Fibroblast of peridontal ligament (primary cell): ENCODE data around the gene NALCN.

Experiments
- DNase-seq: peaks from one replicate; pipeline ENCODE4 v3.0.0-alpha.2; 2010; ENCODE audit errors: extremely low read depth

The NALCN gene

DNA sequence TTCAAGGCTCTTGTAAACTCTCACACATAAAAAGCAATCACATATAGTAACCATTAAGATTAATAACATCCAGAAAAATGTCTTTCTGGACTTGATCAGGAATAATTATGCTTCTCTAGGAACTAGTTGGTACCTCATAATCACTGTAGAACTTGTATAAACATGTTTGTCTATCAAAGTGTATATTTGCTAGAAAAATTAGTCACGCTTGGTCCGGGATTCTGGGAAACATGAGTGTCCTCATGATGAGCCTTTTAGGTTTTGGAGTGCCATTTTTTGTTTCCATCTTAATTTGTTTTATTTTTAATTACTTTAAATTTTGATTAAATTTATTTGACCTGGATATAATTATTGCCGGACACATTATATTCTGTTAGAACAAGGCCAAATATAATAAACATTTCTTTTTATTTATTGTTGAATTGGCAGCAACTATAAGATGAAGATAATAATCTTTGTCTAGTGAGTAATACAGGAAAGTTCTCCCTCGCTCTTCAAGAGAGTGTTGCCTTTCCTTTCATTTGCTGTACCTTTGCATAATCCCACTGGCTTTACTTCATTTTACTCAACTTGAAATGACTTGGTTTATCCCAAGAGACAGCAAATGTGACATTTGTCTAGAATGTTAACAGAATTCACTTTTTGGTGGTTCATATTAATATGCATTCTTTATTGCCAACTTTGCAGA lies 207.0 kb downstream of the NALCN start:
- DNase-seq = no peak

DNA sequence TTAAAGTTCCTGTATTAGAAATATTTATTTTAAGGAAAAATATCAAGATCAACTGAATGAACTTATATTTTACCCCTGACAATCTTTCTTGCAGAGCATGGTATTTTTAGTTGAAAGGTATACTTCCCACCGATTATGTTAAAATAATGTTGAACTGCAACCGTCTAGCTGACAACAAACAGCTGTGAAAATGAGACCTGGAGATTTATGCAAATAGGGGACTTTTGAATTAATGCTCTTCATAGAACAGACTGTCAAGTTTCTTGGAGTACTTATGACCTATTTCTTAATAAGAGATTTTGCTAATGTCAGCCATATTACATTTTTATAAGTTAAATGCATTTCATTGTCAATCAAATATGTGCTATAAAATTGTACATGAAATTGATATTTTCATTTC lies 210.9 kb downstream of the NALCN start:
- no peak for DNase-seq

DNA sequence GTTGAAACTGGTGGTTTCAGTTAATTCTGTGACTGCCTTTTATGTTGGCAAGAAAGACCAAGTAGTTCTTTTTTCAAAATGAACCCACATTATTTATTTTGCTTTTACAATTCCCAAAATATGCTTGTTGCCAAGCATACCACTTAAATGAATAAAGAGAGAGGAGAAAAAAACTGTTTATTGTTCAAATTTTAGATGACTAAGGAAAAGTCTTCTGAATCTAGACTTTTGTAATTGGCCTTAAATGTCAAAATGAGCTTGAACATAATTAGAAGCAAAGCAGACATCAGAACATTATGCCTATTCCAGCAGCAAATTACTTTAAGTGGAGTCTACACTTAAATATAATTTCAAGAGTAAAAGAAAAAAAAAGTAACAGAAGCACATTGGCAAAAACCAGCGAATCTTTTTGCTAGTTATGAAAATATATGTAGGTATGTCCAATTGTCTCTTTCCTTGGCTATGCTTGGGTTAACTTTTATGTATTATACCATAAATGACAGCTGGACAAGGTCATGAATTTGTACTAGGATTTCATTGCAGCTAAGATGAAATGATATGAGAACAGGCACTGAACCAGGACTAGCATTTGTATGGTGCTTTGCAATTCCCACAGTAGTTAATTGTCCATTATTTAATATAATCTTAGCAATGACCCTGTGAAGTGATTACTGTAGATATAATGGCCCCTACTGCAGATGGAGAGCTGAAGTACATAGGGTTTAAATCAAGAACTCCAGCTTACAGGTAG lies 211.9 kb downstream of the NALCN start:
- DNase-seq = peak; percentile 85

DNA sequence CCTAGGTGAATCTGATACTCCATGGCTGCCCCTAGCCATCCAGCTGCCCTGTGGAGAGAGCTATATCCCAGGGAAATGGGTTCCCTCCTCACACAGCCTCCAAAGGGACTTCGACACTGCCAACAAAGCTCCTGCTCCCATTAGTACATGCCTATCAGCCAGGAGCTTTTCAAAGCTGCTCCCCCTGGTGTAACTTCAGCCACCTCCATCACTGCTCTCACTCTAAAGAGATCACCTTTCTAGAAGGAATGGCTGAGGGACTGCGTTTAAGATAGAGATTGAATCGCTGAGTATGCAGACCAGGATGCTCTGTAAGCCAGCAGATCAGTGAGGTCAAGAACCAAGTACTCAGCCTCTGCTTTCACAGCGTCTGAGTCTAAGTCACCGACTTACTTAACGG lies 213.7 kb downstream of the NALCN start:
- no peak for DNase-seq

DNA sequence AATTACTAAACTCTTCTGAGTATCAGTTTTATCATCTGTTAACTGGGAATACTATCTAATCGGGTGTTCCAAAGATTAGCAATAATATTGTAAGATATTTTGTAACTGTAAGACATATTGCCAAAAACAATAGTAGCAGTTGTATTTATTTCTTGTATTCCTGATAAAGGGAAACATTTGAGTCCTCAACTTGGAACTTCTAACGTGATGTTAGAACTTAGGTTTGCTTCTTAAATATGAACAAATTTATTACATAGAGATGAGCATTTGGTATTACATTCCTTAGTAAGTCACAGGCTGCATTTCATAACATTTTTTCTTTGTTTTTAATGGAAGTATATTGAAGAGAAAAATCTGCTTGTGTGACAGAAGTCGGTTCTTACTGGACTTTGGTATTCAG lies 225.3 kb downstream of the NALCN start:
- no peak for DNase-seq

DNA sequence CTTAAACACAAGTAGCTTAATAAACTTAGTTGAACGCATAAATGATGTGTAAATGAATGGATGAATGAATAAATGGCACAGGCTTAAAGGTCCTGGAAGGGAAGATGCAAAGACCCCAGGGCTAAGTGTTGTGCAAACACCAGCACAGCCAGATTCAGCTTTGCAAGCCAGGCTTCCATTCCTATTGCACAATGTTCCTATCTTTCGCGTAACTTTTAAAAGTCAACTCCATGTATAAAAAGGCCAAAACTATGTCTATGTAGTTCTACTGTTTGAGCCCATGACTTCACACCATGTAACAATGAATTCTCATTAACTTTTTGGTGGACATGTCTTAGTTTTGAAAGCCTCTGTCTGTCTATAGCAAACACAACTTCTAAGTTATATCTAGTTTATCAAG lies 226.0 kb downstream of the NALCN start:
- no peak for DNase-seq

DNA sequence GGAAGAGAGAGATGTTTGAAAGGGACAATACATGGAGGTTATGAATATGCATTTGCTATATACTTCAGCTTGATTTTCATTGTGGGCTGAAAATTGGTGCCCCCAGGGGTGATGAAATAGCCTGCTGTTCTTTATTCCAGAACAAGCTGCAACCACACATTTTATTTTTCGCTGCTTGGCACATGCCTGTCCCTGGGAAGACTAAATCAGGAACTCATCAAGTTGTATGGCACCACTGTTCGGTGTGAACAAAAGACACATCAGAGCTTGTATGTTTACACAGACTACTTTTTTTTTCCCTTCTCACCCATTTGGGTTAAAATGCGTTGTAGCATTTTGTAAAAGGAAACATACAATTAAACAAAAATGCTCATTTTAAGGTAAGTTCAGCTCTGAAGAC lies 230.7 kb downstream of the NALCN start:
- no peak for DNase-seq

DNA sequence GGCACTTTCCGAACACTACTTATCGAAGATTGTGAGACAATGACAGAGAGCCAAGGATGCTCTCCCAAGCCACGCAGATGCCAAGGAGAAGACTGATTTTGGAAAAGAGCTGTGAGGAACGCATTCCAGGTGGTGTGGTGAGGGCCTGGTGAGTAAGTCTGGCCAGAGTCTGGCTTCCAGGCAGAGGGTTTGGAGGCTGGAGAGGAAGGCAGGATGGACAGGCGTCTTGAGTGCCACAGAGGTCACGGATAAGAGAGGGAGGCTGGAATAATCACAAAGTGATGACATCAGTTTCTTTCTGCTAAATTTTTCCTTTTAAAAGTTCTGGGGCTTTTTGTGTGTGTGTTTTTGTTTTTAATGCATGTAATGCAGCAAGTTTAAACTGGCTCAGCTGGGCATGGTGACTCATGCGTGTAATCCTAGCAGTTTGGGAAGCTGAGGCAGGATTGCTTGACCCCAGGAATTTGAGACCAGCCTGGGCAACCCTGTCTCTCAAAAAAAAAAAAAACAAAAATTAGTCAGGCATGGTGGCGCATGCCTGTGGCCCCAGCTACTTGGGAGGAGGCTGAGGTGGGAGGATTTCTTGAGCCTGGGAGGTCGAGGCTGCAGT lies 235.1 kb downstream of the NALCN start:
- DNase-seq = no peak

DNA sequence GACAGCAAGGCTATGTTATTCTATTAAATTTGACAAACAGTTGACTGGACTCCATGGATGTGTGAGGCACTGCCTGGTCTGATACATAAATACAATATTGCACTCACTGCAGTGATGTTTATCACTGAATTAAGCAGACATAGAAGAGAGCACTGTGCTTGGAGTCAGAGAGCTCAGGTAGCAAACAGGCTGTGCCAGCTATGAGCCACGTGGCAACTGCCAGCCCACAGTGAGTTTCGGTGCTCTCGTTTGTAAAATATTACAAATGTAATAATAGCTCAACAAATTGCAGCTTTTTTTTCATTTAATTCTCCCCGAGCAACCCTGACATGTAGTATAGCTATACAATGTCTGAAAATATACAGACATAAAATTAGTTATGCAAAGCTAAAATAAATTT lies 237.3 kb downstream of the NALCN start:
- no peak for DNase-seq

DNA sequence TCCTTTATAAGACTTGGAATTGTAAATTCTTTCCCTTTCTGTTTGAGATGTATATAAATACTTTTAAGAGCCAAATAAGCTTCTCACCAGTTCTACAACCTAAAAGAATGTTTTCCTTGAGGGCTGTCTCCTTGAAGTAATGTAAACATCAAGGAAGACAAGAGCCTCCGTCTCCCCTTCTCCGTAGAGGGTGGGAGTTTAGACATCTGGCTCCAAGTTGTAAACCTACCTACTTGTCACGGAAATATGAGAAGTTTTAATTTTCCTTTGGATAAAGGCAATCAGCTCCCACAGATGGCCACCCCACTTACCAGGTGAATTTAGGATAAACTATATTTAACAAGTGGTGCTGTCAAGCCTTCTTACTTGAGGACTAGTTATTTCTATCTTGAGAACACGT lies 237.9 kb downstream of the NALCN start:
- no peak for DNase-seq

DNA sequence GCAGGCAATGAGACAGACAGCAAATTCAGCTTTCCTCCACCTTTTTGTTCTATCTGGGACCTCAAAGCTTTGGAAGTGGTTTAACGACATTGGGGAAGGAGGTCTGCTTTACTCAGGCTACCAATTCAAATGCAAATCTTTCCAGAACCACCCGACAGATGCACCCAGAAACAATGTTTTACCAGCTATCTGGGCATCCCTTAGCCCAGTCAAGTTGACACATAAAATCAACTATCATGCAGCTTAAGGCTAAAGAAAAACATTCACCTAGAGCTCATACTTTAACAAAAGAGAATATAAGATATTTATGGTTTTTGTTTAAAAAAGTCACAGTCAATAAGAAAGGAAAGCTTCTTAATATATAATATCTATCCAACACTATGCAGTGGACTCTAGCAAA lies 246.0 kb downstream of the NALCN start:
- no peak for DNase-seq

DNA sequence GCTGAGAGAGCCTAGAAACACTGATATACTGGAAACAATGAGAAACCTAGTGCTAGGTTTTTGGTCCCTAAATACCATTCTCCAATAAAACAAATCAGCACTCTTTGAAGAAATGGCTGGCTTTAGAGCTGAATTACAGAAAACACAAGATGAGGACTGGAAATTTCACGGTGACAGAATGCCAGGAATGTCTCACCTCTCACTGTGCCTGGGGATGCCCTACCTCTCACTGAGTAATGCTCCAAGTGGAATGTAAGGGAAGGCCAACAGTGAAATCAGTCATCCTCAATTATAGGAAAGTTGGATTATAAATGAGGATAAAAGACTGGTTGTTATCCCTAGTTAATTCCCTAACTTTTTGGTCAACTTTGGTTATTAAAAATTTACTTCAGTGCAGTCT lies 259.0 kb downstream of the NALCN start:
- DNase-seq = no peak

DNA sequence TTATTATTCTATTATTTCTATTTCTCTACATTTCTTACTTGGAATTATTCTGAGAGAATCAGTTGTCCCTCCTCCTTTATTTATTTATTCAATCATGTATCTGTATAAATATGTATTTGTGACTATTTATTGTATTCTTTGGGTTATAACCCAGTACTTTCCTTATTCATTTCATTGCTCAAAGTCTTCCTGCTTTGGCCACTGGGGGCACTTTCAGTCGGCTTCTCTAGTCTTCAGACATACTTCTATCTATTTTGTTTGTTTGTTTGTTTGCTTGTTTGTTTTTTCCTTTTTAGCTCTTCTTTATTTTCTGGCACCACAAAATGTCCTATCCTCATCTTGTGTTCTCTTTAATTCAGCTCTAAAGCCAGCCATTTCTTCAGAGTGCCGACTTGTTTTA lies 260.4 kb downstream of the NALCN start:
- DNase-seq = no peak

DNA sequence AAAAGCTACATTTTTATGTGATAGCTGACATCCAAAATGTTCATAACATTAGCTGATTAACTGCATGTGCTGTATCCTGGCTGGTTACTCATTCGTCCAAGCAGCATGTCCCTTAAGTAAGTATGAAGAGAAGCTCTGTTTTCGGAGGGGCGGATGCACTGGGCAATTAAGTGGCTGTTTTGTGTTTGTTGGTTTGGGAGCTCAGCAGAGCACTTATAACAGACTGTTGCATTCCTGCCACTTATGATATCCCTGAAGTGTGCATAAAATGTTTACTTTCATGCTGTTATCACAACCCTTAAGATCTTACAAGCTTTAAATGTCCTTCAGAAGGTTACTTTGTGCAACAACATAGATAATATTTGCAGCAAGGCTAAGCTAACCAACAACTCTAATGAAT lies 264.1 kb downstream of the NALCN start:
- no peak for DNase-seq

DNA sequence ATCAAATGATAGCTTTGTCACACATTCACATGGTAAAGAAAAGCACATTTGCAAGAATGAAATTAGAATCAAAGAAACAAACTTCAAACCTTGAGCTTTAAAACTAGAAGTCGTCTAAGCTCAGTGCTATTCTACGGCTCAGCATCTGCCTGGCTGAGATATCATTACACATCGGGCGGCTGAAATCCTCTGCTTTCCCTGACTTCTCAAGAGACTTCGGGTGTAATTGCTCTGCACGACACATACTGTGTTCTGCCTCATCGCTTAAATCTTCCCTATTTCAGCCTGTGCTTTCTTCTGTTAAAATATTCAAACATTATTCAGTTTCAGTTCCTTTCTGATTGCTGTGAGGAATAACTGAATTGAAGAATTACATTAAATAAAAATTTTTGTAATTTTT lies 265.3 kb downstream of the NALCN start:
- peak; percentile 71 for DNase-seq

DNA sequence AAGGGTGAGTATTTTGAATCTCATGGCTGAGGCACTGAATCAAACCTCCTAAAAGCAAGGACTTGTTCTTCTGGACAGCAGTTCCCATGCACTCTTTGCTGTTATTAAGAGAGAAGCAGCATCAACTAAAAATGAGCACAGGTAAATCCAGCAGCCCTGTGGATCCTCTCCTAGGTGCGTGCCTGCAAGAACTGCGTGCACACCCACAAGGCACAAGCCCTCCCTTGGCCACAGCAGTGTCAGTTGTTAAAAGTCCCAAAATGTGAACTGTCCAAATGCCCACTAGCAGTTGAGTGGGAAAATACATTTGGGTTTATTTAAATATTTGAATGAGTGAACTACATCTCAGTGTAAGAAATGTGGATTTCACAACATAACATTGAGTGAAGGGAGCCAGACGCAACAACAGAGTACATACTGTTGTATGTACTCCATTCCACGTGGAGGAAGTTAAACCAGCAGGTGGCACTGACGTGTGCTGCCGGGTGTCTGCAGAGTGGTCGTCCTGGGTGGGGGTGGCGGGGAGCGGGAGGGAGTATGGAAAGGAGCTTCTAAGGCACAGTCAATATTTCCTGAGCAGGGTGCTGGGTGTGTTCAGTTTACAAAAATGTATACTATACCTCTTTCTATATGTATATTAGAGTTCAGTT lies 266.4 kb downstream of the NALCN start:
- peak; percentile 52 for DNase-seq

DNA sequence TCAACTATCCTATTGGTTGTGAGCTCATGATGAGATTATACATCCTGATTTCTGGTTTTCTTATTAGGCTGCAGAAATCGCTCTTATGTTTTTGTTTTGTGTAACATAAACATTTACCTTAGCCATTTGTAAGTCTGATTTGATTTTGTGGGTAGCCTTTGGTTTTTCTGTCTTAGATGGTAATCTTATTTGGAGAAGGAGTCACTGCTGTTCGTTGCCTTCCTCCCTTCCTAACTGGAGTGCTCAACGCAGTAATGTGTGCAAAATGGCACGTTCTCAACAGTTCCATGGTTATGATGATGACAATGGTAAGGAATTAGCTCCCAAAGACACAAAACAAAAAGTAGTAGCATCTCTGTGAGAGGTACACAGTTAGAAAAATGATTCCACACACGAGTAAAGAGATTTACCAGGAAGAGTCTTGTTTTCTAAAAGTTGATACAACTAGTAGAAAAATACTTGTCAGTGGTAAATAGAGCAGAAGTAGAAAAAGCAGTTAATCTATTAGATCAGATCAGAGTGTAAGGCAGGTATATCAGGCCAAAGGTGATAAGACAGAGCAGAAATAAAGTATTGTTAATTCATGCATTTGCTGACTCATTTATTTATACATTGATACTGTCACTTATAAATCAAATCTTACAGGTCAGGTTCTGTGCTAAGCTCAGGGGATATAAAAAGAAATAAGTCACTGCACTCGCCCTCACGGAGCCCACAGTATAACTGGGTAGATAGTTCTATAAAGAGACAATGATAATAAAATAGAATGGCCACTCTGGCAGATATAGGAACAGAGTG lies 270.0 kb downstream of the NALCN start:
- no peak for DNase-seq

DNA sequence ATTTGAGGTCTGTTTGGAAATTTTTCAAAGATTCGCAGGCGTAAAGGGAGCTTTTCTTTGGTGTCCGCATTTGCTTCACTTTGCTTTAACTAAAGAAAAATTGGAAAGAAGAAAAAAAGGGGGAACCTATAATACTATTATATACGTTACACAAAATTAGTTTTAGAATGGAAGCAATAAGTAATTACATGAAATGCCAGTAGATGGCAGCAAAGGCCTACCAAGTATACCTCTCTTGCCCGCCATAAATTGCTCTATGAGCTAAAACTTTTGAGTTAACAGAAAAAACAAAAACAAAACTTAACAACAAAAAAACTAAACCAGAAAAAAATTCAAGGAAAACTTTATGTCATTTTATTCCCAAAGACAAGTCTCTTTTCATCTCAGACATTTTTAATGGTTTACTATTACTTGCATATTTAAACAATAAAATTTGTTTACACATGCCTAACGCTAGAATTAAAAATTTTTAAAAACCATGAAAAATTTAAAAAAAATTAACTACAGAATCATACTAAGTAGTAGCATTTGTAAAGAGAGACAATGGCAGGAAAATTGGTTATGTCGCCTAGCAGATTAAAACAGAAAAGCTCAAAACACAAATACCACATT lies 271.4 kb downstream of the NALCN start:
- DNase-seq = peak; percentile 83

DNA sequence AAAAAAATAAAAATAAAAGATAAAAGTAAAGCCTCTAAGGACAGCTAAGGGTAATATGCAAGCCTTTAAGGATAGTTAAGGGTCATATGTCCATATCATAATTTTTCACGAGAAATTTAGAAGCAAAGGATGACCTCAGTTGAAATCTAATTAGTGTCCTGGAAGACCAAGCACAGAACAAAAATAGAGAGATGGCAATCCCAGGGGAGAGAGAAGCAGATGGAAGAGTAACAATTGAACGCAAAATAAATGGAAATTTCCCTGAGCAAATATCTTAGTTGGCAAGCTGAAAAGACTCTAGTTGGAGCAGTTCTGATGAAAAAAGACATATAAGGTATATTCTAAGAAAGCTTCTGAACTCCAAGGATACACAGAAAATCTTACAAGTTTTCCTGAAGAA lies 275.4 kb downstream of the NALCN start:
- DNase-seq = no peak

DNA sequence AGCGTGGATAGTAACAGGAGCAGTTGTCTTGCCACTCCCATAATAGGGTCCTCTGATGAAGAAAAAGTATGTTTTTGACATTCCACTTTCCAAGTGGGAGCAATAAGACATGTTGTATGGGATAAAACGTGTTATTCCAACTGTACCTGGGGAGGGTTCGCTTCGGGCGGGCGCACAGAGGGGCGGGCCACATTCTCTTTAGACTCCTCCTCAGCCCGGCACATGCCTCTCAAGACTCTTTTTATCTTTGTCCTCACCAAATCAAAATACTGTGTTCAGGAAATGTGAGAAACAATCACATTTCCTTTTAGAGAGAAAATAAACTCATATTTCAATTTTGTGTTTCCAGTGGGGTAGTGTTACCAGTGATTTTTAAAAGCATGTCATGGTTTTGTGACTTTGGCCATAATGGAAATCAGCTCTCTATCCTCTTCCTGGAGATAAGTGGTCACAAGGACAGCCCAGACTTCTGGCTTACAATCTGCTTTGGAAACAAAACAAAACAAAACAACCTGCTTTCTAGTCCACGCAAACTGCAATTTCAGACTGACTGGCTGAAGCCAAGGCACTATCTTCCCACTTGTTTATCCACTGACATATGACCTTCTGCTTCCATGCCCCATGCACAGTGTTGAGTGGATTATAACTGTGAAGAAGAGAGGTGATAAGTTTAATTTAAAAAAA lies 276.1 kb downstream of the NALCN start:
- no peak for DNase-seq

DNA sequence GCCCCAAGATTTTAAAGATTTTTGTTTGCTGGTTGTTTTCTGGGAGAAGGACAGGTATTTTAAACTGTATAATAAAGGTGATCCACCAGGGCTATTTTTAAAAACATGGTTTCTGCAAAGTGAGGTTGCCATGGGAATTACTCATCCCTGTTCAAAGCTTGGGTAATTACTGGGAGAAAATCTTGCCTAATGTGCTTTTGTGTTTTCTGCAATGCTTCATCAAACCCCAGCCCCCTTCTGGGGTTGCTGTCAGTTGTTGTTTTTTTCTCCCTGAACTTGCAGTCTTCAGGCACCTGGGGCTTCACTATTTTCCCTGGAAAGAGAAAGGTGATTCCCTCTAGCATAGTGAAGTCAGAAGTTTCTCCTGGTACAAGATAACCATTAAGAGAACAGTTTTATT lies 277.2 kb downstream of the NALCN start:
- no peak for DNase-seq
